ENCODE data around the gene TXNDC16.

DNA sequence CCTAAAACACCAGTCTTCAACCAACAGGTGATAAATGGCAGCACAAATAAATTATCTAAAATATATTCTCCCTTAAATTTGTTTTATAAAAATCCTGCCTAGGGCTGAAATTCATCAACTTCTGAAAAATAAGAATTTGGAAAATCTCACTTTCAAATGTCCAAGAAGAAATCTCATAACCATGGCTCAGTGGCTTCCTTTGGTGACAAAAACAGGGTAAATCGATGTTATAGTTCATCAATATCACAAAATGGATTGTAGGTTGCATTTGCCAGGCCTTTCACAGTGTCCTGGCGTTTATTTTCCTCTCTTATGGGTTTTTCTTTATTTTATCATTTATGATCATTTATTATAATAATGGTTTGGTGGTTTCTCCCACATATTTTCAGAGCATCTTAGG is 135.2 kb downstream of the TXNDC16 start:
- TF ChIP-seq, protein P1, sequence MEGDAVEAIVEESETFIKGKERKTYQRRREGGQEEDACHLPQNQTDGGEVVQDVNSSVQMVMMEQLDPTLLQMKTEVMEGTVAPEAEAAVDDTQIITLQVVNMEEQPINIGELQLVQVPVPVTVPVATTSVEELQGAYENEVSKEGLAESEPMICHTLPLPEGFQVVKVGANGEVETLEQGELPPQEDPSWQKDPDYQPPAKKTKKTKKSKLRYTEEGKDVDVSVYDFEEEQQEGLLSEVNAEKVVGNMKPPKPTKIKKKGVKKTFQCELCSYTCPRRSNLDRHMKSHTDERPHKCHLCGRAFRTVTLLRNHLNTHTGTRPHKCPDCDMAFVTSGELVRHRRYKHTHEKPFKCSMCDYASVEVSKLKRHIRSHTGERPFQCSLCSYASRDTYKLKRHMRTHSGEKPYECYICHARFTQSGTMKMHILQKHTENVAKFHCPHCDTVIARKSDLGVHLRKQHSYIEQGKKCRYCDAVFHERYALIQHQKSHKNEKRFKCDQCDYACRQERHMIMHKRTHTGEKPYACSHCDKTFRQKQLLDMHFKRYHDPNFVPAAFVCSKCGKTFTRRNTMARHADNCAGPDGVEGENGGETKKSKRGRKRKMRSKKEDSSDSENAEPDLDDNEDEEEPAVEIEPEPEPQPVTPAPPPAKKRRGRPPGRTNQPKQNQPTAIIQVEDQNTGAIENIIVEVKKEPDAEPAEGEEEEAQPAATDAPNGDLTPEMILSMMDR (IDR thresholded peaks at IDR 0.05), result no peak
- TF ChIP-seq POLR2AphosphoS5 (IDR thresholded peaks at IDR 0.05), result no peak
- TF ChIP-seq EP300 (IDR thresholded peaks at IDR 0.05), result no peak
- no peak for TF ChIP-seq POLR2A (IDR thresholded peaks at IDR 0.05)
